Loucy (cell line): ENCODE data around the gene ANKRD36C.
"Not testable (repeated sequence)": the region's sequence is repeated elsewhere in the genome, so short reads cannot be mapped to it uniquely, and the experiment has no call there.

Source experiments
- EZH2phosphoT487 ChIP-seq: fragments of 200-600 bp; IDR thresholded peaks from 2 replicates; pipeline ENCODE4 v1.6.1; 2018; ENCODE audit warnings: antibody characterized with exemption, mild to moderate bottlenecking, moderate library complexity, borderline replicate concordance
- TF ChIP-seq, protein P1 (sequence below): fragments of 200-600 bp; sonication (generic); conservative IDR thresholded peaks from 2 replicates; pipeline ENCODE4 v1.5.1; 2014; ENCODE audit warnings: mild to moderate bottlenecking, antibody characterized with exemption, low read length

- TF ChIP-seq, protein P1, sequence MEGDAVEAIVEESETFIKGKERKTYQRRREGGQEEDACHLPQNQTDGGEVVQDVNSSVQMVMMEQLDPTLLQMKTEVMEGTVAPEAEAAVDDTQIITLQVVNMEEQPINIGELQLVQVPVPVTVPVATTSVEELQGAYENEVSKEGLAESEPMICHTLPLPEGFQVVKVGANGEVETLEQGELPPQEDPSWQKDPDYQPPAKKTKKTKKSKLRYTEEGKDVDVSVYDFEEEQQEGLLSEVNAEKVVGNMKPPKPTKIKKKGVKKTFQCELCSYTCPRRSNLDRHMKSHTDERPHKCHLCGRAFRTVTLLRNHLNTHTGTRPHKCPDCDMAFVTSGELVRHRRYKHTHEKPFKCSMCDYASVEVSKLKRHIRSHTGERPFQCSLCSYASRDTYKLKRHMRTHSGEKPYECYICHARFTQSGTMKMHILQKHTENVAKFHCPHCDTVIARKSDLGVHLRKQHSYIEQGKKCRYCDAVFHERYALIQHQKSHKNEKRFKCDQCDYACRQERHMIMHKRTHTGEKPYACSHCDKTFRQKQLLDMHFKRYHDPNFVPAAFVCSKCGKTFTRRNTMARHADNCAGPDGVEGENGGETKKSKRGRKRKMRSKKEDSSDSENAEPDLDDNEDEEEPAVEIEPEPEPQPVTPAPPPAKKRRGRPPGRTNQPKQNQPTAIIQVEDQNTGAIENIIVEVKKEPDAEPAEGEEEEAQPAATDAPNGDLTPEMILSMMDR, result not testable (repeated sequence)
- not testable (repeated sequence) for TF ChIP-seq EZH2phosphoT487
Observed at GRCh38 chr2:96023701-96024100, 32.1 kb upstream of the ANKRD36C start.
